Uterus (tissue), 2 donors: Measurements from ENCODE around the gene EVI5.
"Not testable (repeated sequence)": the region's sequence is repeated elsewhere in the genome, so short reads cannot be mapped to it uniquely, and the experiment has no call there.

ENCODE experiments used
- POLR2A ChIP-seq, 2 donors: fragments of 450-650 bp; IDR thresholded peaks; one replicate each; pipeline ENCODE4 v1.6.1; 2016; ENCODE audit warnings: antibody characterized with exemption in 2 of 2, mild to moderate bottlenecking in 1 of 2, moderate library complexity in 1 of 2
- TF ChIP-seq, protein P1 (sequence below), 4 experiments: fragments of 200-600 bp in 2 of 4; fragments of 450-650 bp in 2 of 4; sonication (generic) in 2 of 4; IDR thresholded peaks; one replicate each; pipeline ENCODE4 v1.5.1; 2016 to 2019; ENCODE audit warnings: antibody characterized with exemption in 4 of 4, mild to moderate bottlenecking in 2 of 4, moderate library complexity in 1 of 4

- TF ChIP-seq, protein P1, sequence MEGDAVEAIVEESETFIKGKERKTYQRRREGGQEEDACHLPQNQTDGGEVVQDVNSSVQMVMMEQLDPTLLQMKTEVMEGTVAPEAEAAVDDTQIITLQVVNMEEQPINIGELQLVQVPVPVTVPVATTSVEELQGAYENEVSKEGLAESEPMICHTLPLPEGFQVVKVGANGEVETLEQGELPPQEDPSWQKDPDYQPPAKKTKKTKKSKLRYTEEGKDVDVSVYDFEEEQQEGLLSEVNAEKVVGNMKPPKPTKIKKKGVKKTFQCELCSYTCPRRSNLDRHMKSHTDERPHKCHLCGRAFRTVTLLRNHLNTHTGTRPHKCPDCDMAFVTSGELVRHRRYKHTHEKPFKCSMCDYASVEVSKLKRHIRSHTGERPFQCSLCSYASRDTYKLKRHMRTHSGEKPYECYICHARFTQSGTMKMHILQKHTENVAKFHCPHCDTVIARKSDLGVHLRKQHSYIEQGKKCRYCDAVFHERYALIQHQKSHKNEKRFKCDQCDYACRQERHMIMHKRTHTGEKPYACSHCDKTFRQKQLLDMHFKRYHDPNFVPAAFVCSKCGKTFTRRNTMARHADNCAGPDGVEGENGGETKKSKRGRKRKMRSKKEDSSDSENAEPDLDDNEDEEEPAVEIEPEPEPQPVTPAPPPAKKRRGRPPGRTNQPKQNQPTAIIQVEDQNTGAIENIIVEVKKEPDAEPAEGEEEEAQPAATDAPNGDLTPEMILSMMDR (IDR thresholded peaks at IDR 0.05): not testable (repeated sequence)
- not testable (repeated sequence) for TF ChIP-seq POLR2A (IDR thresholded peaks at IDR 0.05)
Measured at GRCh38 chr1:92584810-92585209, 200.1 kb downstream of the EVI5 start.
